GM10847 (cell line): ENCODE measurements around the gene PCSK1N.

Experiments
- POLR2A ChIP-seq: IDR thresholded peaks from 2 replicates; pipeline ENCODE4 v1.6.1; 2011; ENCODE audit not compliant: insufficient read length; ENCODE audit errors: extremely low read depth

The PCSK1N gene

GRCh38 chrX:48784726-48785125 lies 50.7 kb downstream of the PCSK1N start:
- TF ChIP-seq POLR2A: no peak

GRCh38 chrX:48782795-48783194 lies 52.6 kb downstream of the PCSK1N start:
- no peak for TF ChIP-seq POLR2A

GRCh38 chrX:48782216-48782615 lies 53.2 kb downstream of the PCSK1N start:
- no peak for TF ChIP-seq POLR2A

- no peak for TF ChIP-seq POLR2A
Observed at GRCh38 chrX:48781705-48782104, 53.7 kb downstream of the PCSK1N start.
